Vagina (tissue), 2 donors: ENCODE measurements around the gene LCLAT1. TPM values are rescaled to one million over a fixed set of nuclear protein-coding genes. Genes with fewer than 3 reads are reported as not detected.

ENCODE experiments used
- DNase-seq, 2 donors: peaks; one replicate each; pipeline ENCODE4 v3.0.0-alpha.2; 2017; ENCODE audit errors: extremely low spot score in 2 of 2
- H3K27ac ChIP-seq: fragments of 200-600 bp; sonication (generic); one replicate; pipeline ENCODE4 v1.5.1; 2019
- H3K27me3 ChIP-seq: fragments of 200-600 bp; sonication (generic); one replicate; pipeline ENCODE4 v1.5.1; 2019
- H3K36me3 ChIP-seq, 2 donors: fragments of 200-600 bp; sonication (generic); one replicate each; pipeline ENCODE4 v1.5.1; 2017 to 2019
- H3K4me1 ChIP-seq: fragments of 200-600 bp; sonication (generic); one replicate; pipeline ENCODE4 v1.5.1; 2019
- H3K4me3 ChIP-seq, 2 donors: fragments of 200-600 bp; sonication (generic); 1 replicate in 1 of 2; 2 replicates in 1 of 2; pipeline ENCODE4 v1.5.1; 2016 to 2019
- H3K9me3 ChIP-seq: fragments of 200-600 bp; sonication (generic); one replicate; pipeline ENCODE4 v1.5.1; 2019
- CTCF ChIP-seq, 3 experiments: fragments of 450-650 bp in 2 of 3; fragments of 200-600 bp in 1 of 3; sonication (generic) in 1 of 3; IDR thresholded peaks; one replicate each; pipeline ENCODE4 v1.5.1; 2017 to 2019; ENCODE audit warnings: antibody characterized with exemption in 3 of 3, mild to moderate bottlenecking in 2 of 3, moderate library complexity in 2 of 3
- POLR2A ChIP-seq, 2 donors: fragments of 450-650 bp; IDR thresholded peaks; one replicate each; pipeline ENCODE4 v1.6.1; 2017; ENCODE audit warnings: antibody characterized with exemption in 2 of 2, mild to moderate bottlenecking in 2 of 2, moderate library complexity in 2 of 2
- POLR2AphosphoS5 ChIP-seq, 2 donors: sonication (generic); formaldehyde crosslinking; IDR thresholded peaks; one replicate each; pipeline ENCODE4 v1.9.0; 2017; ENCODE audit warnings: antibody characterized with exemption in 2 of 2, mild to moderate bottlenecking in 2 of 2, low read depth in 1 of 2; ENCODE audit not compliant: insufficient read depth in 1 of 2
- intact Hi-C: fragments of 100-400 bp; cut with DNase I; formaldehyde crosslinking; loops from one replicate; pipeline ENCODE4 v1.15.1; 2023
- total RNA-seq: library from RNA; depleted of rRNA; stranded (reverse); fragments of >200 nt; gene quantifications from one replicate; pipeline ENCODE4 v1.2.3, GENCODE V29; 2016

LCLAT1 gene
- total RNA-seq, 1 donor from 2014 or later = 19.6 TPM

GRCh38 chr2:30424231-30424630 is 22.8 kb upstream of the LCLAT1 start:
- no peak for TF ChIP-seq CTCF (IDR thresholded peaks at IDR 0.05)
- no peak for TF ChIP-seq POLR2A (IDR thresholded peaks at IDR 0.05)
- TF ChIP-seq POLR2AphosphoS5 (IDR thresholded peaks at IDR 0.05; ENCODE audit: insufficient read depth in 1 of 2, low read depth in 1 of 2) = no peak

GRCh38 chr2:30425326-30425725 is 21.7 kb upstream of the LCLAT1 start:
- intact Hi-C loops = no loop called here
- H3K9me3 ChIP-seq = no peaks in the 10 kb centered on the region
- H3K27ac ChIP-seq = peak overlapping the region; percentile 45
- no peaks in the 10 kb centered on the region for H3K27me3 ChIP-seq
- no peaks in the 10 kb centered on the region for H3K36me3 ChIP-seq
- no peak overlapping the region for H3K4me3 ChIP-seq
- TF ChIP-seq POLR2AphosphoS5 (IDR thresholded peaks at IDR 0.05; ENCODE audit: insufficient read depth in 1 of 2, low read depth in 1 of 2) (no peak), CTCF (IDR thresholded peaks at IDR 0.05) (no peak), POLR2A (IDR thresholded peaks at IDR 0.05) (no peak)
- no peak for DNase-seq
- peaks cover 39% of the 10 kb centered on the region for H3K4me1 ChIP-seq

More at GRCh38 chr2:30424231-30424630, 22.8 kb upstream of the LCLAT1 start:
- intact Hi-C loops = no loop called here
- DNase-seq = no peak
- H3K4me3 ChIP-seq = no peak overlapping the region
- peaks cover 39% of the 10 kb centered on the region for H3K4me1 ChIP-seq
- no peaks in the 10 kb centered on the region for H3K36me3 ChIP-seq
- H3K27ac ChIP-seq = no peak overlapping the region
- H3K9me3 ChIP-seq = no peaks in the 10 kb centered on the region
- H3K27me3 ChIP-seq = no peaks in the 10 kb centered on the region

- H3K9me3 ChIP-seq = no peaks in the 10 kb centered on the region
- H3K27ac ChIP-seq = no peak overlapping the region
- no peaks in the 10 kb centered on the region for H3K36me3 ChIP-seq
- no peaks in the 10 kb centered on the region for H3K27me3 ChIP-seq
- intact Hi-C loops = no loop called here
- H3K4me3 ChIP-seq = no peak overlapping the region
- DNase-seq = no peak
- H3K4me1 ChIP-seq = peaks cover 21% of the 10 kb centered on the region
- TF ChIP-seq POLR2AphosphoS5 (IDR thresholded peaks at IDR 0.05; ENCODE audit: insufficient read depth in 1 of 2, low read depth in 1 of 2) = no peak
- TF ChIP-seq CTCF (IDR thresholded peaks at IDR 0.05) = no peak
Observed at GRCh38 chr2:30427606-30428347, 19.3 kb upstream of the LCLAT1 start.

GRCh38 chr2:30428348-30428662 is 18.7 kb upstream of the LCLAT1 start:
- no peaks in the 10 kb centered on the region for H3K9me3 ChIP-seq
- H3K4me1 ChIP-seq = peaks cover 19% of the 10 kb centered on the region
- no peaks in the 10 kb centered on the region for H3K36me3 ChIP-seq
- DNase-seq = no peak
- H3K27me3 ChIP-seq = no peaks in the 10 kb centered on the region
- TF ChIP-seq CTCF (IDR thresholded peaks at IDR 0.05) (no peak), POLR2A (IDR thresholded peaks at IDR 0.05) (no peak), POLR2AphosphoS5 (IDR thresholded peaks at IDR 0.05; ENCODE audit: insufficient read depth in 1 of 2, low read depth in 1 of 2) (no peak)
- no peak overlapping the region for H3K27ac ChIP-seq
- H3K4me3 ChIP-seq = no peak overlapping the region
- intact Hi-C loops = no loop called here

- Histone ChIP-seq H3K4me3 (no peak overlapping the region), H3K9me3 (no peaks in the 10 kb centered on the region), H3K27ac (no peak overlapping the region), H3K27me3 (no peaks in the 10 kb centered on the region), H3K4me1 (peaks cover 19% of the 10 kb centered on the region), H3K36me3 (no peaks in the 10 kb centered on the region)
- intact Hi-C loops = no loop called here
- DNase-seq = no peak
- TF ChIP-seq POLR2A (IDR thresholded peaks at IDR 0.05) = no peak
Observed at GRCh38 chr2:30428827-30429461, 18.1 kb upstream of the LCLAT1 start.
